Vagina (tissue), 2 donors: ENCODE measurements around the gene POU6F2.

Experiments used
- POLR2A ChIP-seq, 2 donors: fragments of 450-650 bp; IDR thresholded peaks; one replicate each; pipeline ENCODE4 v1.6.1; 2017; ENCODE audit warnings: antibody characterized with exemption in 2 of 2, mild to moderate bottlenecking in 2 of 2, moderate library complexity in 2 of 2
- POLR2AphosphoS5 ChIP-seq, 2 donors: sonication (generic); formaldehyde crosslinking; IDR thresholded peaks; one replicate each; pipeline ENCODE4 v1.9.0; 2017; ENCODE audit warnings: antibody characterized with exemption in 2 of 2, mild to moderate bottlenecking in 2 of 2, low read depth in 1 of 2; ENCODE audit not compliant: insufficient read depth in 1 of 2
- TF ChIP-seq, protein P1 (sequence below), 3 experiments: fragments of 450-650 bp in 2 of 3; fragments of 200-600 bp in 1 of 3; sonication (generic) in 1 of 3; IDR thresholded peaks; one replicate each; pipeline ENCODE4 v1.5.1; 2017 to 2019; ENCODE audit warnings: antibody characterized with exemption in 3 of 3, mild to moderate bottlenecking in 2 of 3, moderate library complexity in 2 of 3

- TF ChIP-seq, protein P1, sequence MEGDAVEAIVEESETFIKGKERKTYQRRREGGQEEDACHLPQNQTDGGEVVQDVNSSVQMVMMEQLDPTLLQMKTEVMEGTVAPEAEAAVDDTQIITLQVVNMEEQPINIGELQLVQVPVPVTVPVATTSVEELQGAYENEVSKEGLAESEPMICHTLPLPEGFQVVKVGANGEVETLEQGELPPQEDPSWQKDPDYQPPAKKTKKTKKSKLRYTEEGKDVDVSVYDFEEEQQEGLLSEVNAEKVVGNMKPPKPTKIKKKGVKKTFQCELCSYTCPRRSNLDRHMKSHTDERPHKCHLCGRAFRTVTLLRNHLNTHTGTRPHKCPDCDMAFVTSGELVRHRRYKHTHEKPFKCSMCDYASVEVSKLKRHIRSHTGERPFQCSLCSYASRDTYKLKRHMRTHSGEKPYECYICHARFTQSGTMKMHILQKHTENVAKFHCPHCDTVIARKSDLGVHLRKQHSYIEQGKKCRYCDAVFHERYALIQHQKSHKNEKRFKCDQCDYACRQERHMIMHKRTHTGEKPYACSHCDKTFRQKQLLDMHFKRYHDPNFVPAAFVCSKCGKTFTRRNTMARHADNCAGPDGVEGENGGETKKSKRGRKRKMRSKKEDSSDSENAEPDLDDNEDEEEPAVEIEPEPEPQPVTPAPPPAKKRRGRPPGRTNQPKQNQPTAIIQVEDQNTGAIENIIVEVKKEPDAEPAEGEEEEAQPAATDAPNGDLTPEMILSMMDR (IDR thresholded peaks at IDR 0.05), result no peak
- TF ChIP-seq POLR2AphosphoS5 (IDR thresholded peaks at IDR 0.05; ENCODE audit: insufficient read depth in 1 of 2, low read depth in 1 of 2) (no peak), POLR2A (IDR thresholded peaks at IDR 0.05) (no peak)
Measured at GRCh38 chr7:39016609-39017008, 38.9 kb downstream of the POU6F2 start.
